GM23338 (cell line): ENCODE results near the gene BATF2.

ENCODE experiments used
- CREB1 ChIP-seq: fragments of 250-450 bp; sonication (Bioruptor Pico); IDR thresholded peaks from 2 replicates; pipeline ENCODE4 v1.5.0; 2020; ENCODE audit warnings: low read depth, mild to moderate bottlenecking, moderate library complexity
- CTCF ChIP-seq, 2 experiments: fragments of 200-600 bp in 1 of 2; sonication (generic) in 1 of 2; conservative IDR thresholded peaks; 2 replicates each; pipeline versions ENCODE4 v1.5.1 to v1.6.1; 2016 to 2017; ENCODE audit warnings: antibody characterized with exemption in 2 of 2, low read depth in 2 of 2, mild to moderate bottlenecking in 2 of 2, moderate library complexity in 1 of 2
- EZH2 ChIP-seq: fragments of 200-600 bp; sonication (generic); IDR thresholded peaks from one replicate; pipeline ENCODE4 v1.8.0; 2017; ENCODE audit warnings: antibody characterized with exemption, mild to moderate bottlenecking, low read depth; ENCODE audit not compliant: unreplicated experiment
- EZH2phosphoT487 ChIP-seq: fragments of 200-600 bp; sonication (generic); IDR thresholded peaks from one replicate; pipeline ENCODE4 v1.8.1; 2018; ENCODE audit warnings: antibody characterized with exemption; ENCODE audit not compliant: unreplicated experiment
- JUNB ChIP-seq: IDR thresholded peaks from one replicate; pipeline ENCODE4 v1.6.1; 2016; ENCODE audit warnings: antibody characterized with exemption; ENCODE audit not compliant: unreplicated experiment
- POLR2AphosphoS5 ChIP-seq: IDR thresholded peaks from 2 replicates; pipeline ENCODE4 v1.6.1; 2016; ENCODE audit warnings: antibody characterized with exemption, low read depth
- REST ChIP-seq: IDR thresholded peaks from one replicate; pipeline ENCODE4 v1.6.1; 2018; ENCODE audit warnings: antibody characterized with exemption; ENCODE audit not compliant: unreplicated experiment

GRCh38 chr11:64971421-64972233 lies 25.1 kb downstream of the BATF2 start, which contains the start of gene MAJIN:
- TF ChIP-seq CTCF (conservative IDR thresholded peaks at IDR 0.05; ENCODE audit: low read depth in 2 of 2) (no peak), EZH2 (no peak), POLR2AphosphoS5 (peak; percentile 44; the same call in 1 of the 2 replicates), JUNB (no peak), EZH2phosphoT487 (no peak), CREB1 (CRISPR knock-in tag) (no peak), REST (no peak)
